Vagina (tissue), 2 donors: ENCODE results near the gene DDX54.

Source experiments
- CTCF ChIP-seq, 3 experiments: fragments of 450-650 bp in 2 of 3; fragments of 200-600 bp in 1 of 3; sonication (generic) in 1 of 3; IDR thresholded peaks; one replicate each; pipeline ENCODE4 v1.5.1; 2017 to 2019; ENCODE audit warnings: antibody characterized with exemption in 3 of 3, mild to moderate bottlenecking in 2 of 3, moderate library complexity in 2 of 3
- POLR2A ChIP-seq, 2 donors: fragments of 450-650 bp; IDR thresholded peaks; one replicate each; pipeline ENCODE4 v1.6.1; 2017; ENCODE audit warnings: antibody characterized with exemption in 2 of 2, mild to moderate bottlenecking in 2 of 2, moderate library complexity in 2 of 2
- POLR2AphosphoS5 ChIP-seq, 2 donors: sonication (generic); formaldehyde crosslinking; IDR thresholded peaks; one replicate each; pipeline ENCODE4 v1.9.0; 2017; ENCODE audit warnings: antibody characterized with exemption in 2 of 2, mild to moderate bottlenecking in 2 of 2, low read depth in 1 of 2; ENCODE audit not compliant: insufficient read depth in 1 of 2

GRCh38 chr12:113172185-113172584, 13.1 kb downstream of the DDX54 start:
- TF ChIP-seq CTCF (IDR thresholded peaks at IDR 0.05), result no peak
- no peak for TF ChIP-seq POLR2A (IDR thresholded peaks at IDR 0.05)
- TF ChIP-seq POLR2AphosphoS5 (IDR thresholded peaks at IDR 0.05; ENCODE audit: insufficient read depth in 1 of 2, low read depth in 1 of 2), result no peak
